Neural crest cell (in vitro differentiated cells): ENCODE data around the gene FEN1. TPM values are rescaled to one million over a fixed set of nuclear protein-coding genes. Genes with fewer than 3 reads are reported as not detected.
A peak's percentile ranks its signal among the peaks of the same experiment; 100 is the strongest.

ENCODE experiments used
- DNase-seq: peaks from one replicate; pipeline ENCODE4 v3.0.0; 2021; ENCODE audit warnings: low read depth, mixed read lengths, low spot score
- H3K27ac Mint-ChIP-seq: one replicate; pipeline ENCODE4 v1.8.0; 2021; ENCODE audit warnings: mild to moderate bottlenecking, mixed read lengths; ENCODE audit not compliant: unreplicated experiment
- H3K27me3 Mint-ChIP-seq: 2 replicates; pipeline ENCODE4 v1.8.0; 2021; ENCODE audit warnings: low read depth, mild to moderate bottlenecking, mixed read lengths
- H3K36me3 Mint-ChIP-seq: 2 replicates; pipeline ENCODE4 v1.8.0; 2021; ENCODE audit warnings: low read depth, mild to moderate bottlenecking, mixed read lengths
- H3K4me1 Mint-ChIP-seq: 2 replicates; pipeline ENCODE4 v1.8.0; 2021; ENCODE audit warnings: mixed read lengths
- H3K4me3 Mint-ChIP-seq: one replicate; pipeline ENCODE4 v1.8.0; 2021; ENCODE audit warnings: mild to moderate bottlenecking, mixed read lengths
- H3K9me3 Mint-ChIP-seq: 2 replicates; pipeline ENCODE4 v1.8.0; 2021; ENCODE audit warnings: mixed read lengths
- CTCF ChIP-seq: fragments of 200-600 bp; sonication (generic); conservative IDR thresholded peaks from 2 replicates; pipeline ENCODE4 v1.5.0; 2021; ENCODE audit warnings: antibody characterized with exemption, mild to moderate bottlenecking
- total RNA-seq: library from RNA; stranded (reverse); gene quantifications from 2 replicates; pipeline ENCODE4 v1.2.1, GENCODE V29; 2021

The FEN1 gene
- total RNA-seq, 1 donor from 2014 or later: 99.6 TPM

DNA sequence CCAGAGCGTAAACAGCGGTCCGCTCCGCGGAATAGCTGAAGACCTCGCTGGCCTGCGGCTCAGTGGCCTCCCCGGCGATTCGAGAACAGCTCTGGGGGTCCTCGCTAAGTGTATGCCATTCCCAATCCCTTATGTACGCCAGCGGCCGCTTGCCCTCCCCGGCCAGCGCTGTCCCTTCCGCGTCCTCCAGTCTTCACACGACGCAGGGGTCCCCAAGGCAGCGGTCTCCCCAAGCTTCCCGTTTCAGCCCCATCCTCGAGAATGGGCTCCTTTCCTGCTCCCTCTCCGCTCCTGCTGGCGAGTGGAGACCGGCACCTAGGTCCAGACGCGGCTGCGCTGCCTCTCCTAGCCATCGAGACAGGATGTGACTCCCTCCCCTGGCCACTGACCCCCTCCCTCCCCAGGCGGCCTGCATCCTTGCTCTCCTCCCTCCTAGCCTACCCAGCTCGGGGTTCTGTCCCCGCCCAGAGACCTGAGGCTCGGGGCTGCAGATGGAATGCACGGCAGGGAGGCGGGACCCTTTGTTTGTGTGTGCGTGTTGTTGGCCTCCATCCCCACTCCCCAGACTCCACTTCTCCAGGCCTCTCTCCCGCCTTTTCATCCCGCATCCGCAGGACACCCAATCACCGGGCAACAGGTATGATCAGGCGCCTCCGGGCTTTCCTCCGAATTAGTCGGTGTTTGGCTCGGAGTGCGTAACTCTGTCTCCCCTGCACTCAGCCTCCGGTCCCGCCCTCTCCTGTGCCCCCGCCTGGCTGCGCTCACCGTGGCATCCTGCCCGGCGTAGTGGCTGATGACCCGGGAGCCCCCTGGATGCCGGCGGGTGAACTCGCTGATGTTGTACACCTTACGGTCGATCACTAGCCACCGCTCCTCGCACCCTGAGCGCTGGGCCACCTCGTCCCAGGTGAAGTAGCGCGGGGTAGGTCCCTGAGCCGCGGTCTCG lies 23.4 kb downstream of the FEN1 start:
- H3K36me3 Mint-ChIP-seq: peaks cover 27% of the 10 kb centered on the region
- H3K27me3 Mint-ChIP-seq: no peaks in the 10 kb centered on the region
- H3K4me1 Mint-ChIP-seq: peaks cover 26% of the 10 kb centered on the region
- TF ChIP-seq CTCF: no peak
- H3K27ac Mint-ChIP-seq: peak overlapping the region; percentile 100
- DNase-seq: peak; percentile 54
- H3K9me3 Mint-ChIP-seq: peaks cover 9% of the 10 kb centered on the region
- peak overlapping the region; percentile 94 for H3K4me3 Mint-ChIP-seq

- Mint-ChIP-seq H3K9me3 (peaks cover 9% of the 10 kb centered on the region), H3K4me3 (peak within 1 kb of the TSS; percentile 94), H3K36me3 (peaks cover 25% of the 10 kb centered on the region), H3K27ac (peak within 1 kb of the TSS; percentile 100), H3K27me3 (no peaks in the 10 kb centered on the region), H3K4me1 (peaks cover 26% of the 10 kb centered on the region)
- peak; percentile 98 for DNase-seq
- peak; percentile 69 for TF ChIP-seq CTCF
Measured at GRCh38 chr11:61816736-61817455, 24.2 kb downstream of the FEN1 start, which contains the start of gene FADS1. Gene FADS1 (minus strand): TSS chr11:61817003. CDS start chr11:61816929, 74 bp downstream.

GRCh38 chr11:61817471-61818202 lies 24.9 kb downstream of the FEN1 start:
- Mint-ChIP-seq H3K27me3 (no peaks in the 10 kb centered on the region), H3K4me3 (peak overlapping the region; percentile 94), H3K36me3 (peaks cover 18% of the 10 kb centered on the region), H3K27ac (peak overlapping the region; percentile 88), H3K9me3 (peaks cover 9% of the 10 kb centered on the region), H3K4me1 (peaks cover 26% of the 10 kb centered on the region)
- no peak for DNase-seq
- no peak for TF ChIP-seq CTCF

GRCh38 chr11:61820174-61820573 lies 27.5 kb downstream of the FEN1 start:
- Mint-ChIP-seq H3K36me3 (peaks cover 3% of the 10 kb centered on the region), H3K9me3 (no peaks in the 10 kb centered on the region), H3K4me3 (no peak overlapping the region), H3K27ac (no peak overlapping the region), H3K4me1 (peaks cover 18% of the 10 kb centered on the region), H3K27me3 (no peaks in the 10 kb centered on the region)
- no peak for DNase-seq
- no peak for TF ChIP-seq CTCF

GRCh38 chr11:61826930-61827570 lies 34.3 kb downstream of the FEN1 start:
- DNase-seq: no peak
- H3K4me1 Mint-ChIP-seq: peaks cover 49% of the 10 kb centered on the region

More at GRCh38 chr11:61826930-61827570, 34.3 kb downstream of the FEN1 start:
- H3K9me3 Mint-ChIP-seq: no peaks in the 10 kb centered on the region
- H3K27ac Mint-ChIP-seq: peak overlapping the region; percentile 100
- H3K27me3 Mint-ChIP-seq: peaks cover 4% of the 10 kb centered on the region
- H3K36me3 Mint-ChIP-seq: peaks cover 9% of the 10 kb centered on the region
- TF ChIP-seq CTCF: no peak
- H3K4me3 Mint-ChIP-seq: peak overlapping the region; percentile 89
